Kasumi-1 (cell line): ENCODE measurements around the gene PLEKHO2.

Experiments
- DNase-seq, 2 experiments: peaks; one replicate each; lab custom pipeline; 2025; lab: John Stamatoyannopoulos, UW

The PLEKHO2 gene

GRCh38 chr15:64825431-64826294, 16.1 kb upstream of the PLEKHO2 start, which contains the start of gene PIF1:
PIF1 (minus strand) TSS chr15:64825647; CDS start chr15:64824335, 1,312 bp downstream.
- DNase-seq, result peak; percentile 100

- DNase-seq, result no peak
Measured at GRCh38 chr15:64828985-64829384, 12.7 kb upstream of the PLEKHO2 start.

GRCh38 chr15:64833690-64834089, 8.0 kb upstream of the PLEKHO2 start:
- DNase-seq, result no peak

DNA sequence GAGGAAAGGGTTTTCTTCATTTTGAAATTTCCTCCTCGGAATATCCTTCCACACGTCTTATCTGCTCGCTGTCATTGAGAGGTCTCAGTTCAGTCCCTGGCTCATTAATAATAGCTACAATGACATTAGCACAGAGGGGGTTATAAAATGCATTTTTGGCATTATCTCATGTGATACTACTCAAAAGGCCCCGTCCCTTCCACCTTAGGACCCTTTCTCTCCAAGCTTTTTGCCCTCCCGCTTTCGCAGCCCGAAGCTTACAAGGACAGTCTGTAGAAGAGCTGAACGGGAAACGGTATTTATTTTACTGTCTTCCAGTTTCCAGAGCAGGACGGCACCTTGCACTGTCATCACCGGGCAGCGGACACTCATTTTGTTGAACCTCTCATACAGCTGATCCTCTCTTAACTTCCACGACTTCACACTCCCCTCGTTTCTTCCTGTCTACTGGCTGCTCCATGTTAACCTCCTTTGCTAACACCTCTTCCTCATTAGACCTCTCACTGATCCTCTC, 5.6 kb upstream of the PLEKHO2 start:
- DNase-seq, result no peak

DNA sequence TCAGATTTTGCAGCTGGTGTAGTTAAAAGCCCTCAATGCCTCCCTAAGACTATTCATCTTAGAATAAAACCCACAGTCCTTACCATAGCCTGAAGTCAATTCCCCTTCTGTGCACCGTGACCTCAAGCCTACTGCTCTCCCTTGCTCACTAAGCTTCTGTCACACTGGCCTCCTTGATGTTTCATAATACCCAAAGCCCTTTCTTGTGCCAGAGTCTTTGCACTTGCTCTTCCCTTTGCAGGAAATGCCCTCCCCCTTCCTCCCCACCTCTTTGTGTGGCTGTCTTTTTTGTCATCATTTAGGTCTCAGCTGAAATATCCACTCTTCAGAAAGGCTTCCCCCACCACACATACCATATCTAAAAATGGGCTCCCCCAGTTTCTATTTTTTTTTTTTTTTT, 4.2 kb upstream of the PLEKHO2 start:
- peak; percentile 91 to 92 for DNase-seq

DNA sequence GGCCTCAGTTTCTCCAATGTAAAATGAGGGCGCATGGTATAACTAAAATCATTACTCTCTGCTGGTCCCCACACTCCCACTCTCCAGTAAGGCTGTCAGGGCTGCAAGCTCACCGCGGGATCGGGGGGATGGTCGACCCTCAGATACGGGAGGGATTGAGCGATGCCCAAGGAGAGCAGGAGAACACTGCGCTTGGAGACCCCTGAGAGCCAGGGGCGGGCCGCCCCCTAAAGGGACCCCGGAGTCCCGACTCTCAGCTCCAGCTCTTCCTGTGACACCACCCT, 713 bp upstream of the PLEKHO2 start:
- DNase-seq, result no peak

GRCh38 chr15:64842096-64842939, 603 bp downstream of the PLEKHO2 start:
- DNase-seq, result peak in 1 of 2 experiments; percentile 36

DNA sequence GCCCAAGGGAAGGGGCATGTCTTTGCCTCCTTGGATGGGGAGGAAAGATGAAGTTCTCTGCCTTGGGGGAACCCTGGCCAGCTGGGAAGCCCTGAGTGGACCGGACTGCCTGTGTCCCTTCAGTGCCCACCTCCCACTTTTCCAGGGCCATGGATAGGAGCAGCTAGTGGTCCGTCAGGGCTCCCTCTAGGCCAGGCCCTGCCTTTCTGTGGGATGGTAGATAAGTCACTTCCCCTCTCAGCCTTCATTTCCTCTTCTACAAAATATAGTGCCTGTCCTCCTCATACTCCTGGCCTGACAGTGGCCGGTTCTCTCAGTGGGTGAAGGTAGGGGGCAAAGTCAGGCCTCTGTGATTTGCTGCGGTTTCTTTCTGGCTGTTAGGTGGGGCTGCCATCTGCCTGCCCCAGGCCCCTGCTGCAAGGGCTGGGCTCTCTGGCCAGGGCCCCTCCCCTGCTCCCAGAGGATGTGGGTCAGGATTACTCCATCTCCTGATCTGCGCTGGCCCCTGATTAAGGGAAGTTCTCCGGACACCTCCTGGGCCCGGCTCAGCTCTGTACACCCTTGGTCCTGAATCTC, 1.4 kb downstream of the PLEKHO2 start:
- peak; percentile 70 to 82 for DNase-seq

DNA sequence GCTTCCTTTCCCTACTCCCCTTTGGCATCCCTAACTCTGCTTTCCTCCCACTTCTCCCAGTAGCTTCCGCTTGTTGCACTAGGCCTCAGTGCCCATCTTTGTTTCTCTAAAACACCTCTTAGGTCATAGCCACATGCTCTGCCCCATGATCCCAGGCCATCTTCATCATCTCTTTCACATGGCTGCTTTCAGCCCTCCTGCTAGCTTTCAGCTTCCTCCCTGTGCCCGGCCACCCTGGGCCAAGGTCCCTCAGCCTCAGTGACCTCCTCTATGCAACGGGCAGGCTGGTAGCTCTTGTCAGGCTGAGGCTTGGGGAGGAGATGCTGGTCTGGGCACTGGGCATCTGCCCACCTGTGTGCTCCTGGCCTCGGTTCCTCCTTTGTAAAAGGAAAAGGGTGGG, 2.3 kb downstream of the PLEKHO2 start:
- DNase-seq, result no peak

- no peak for DNase-seq
Measured at GRCh38 chr15:64844576-64845145, 2.9 kb downstream of the PLEKHO2 start.

DNA sequence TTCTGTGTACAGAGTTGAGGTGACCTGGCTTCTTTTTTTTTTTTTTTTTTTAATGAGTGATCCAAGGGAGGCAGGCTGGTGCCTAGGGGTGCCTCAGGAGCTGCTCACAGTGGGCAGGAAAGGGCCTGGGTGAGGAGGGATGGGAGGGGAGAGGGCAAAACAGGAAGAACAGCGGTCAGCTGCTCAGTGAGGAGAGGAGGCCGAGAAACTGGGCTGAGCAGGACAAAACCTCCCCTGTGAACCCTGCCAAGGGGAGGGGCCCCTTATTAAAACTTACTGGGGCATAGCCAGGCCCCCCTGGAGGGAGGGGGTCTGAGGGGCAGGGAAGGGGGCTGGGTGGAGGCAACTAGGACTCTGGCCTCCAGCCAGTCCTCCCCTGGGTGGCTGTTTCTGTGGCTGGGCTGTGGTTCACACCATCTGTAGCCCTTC, 3.5 kb downstream of the PLEKHO2 start:
- peak in 1 of 2 experiments; percentile 25 for DNase-seq

DNA sequence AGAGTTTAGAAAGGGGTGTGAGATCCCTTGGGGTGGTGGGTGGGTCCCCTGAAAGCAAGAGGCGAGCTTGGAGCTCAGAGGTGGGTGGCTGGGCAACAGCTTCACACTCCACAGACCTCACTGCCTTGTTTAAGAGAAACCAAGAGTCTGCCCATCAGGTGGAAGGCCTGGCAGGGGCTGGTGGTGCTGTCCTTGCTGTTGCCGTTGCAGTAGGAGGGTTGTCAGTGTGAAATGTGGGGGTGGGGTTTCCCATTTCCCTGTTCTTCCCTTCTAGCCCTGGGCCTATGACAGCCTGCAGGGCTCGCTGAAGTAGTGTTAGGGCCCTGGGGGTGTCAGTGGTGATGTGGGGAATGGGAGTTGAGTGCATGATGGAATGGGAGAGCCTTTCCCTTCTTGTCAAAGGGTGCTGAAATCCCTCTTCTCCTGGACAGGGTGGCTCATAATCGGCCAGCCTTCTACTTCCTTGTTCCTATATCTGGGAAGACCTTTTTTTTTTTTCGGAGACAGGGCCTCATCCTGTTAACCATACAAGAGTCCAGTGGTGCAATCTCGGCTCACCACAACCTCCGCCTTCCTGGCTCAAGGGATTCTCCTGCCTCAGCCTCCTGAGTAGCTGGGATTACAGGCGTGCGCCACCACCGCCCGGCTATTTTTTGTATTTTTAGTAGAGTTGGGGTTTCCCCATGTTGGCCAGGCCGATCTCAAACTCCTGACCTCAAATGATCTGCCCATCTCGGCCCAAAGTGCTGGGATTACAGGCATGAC, 4.3 kb downstream of the PLEKHO2 start:
- DNase-seq, result no peak

GRCh38 chr15:64847016-64847415, 5.3 kb downstream of the PLEKHO2 start:
- DNase-seq, result no peak

DNA sequence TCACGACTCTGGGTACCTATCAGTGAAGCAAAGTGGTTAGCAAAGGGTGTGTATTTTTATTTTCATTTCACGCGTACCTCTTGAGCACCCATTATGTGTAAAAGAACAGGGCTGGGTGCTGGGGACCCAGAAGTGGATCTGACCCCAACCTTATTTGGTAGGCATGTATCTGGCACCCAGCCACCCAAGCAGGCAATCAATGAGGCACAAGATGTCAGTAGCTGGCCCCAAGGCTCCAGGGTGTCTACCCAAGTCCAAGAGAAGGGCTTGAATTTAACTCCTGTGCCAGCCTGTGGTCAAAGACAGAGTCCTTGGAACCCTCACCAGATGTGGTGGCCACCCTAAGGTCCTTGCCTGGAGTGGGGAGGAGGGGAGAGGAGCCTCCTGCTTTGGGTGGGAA, 5.7 kb downstream of the PLEKHO2 start:
- no peak for DNase-seq

DNA sequence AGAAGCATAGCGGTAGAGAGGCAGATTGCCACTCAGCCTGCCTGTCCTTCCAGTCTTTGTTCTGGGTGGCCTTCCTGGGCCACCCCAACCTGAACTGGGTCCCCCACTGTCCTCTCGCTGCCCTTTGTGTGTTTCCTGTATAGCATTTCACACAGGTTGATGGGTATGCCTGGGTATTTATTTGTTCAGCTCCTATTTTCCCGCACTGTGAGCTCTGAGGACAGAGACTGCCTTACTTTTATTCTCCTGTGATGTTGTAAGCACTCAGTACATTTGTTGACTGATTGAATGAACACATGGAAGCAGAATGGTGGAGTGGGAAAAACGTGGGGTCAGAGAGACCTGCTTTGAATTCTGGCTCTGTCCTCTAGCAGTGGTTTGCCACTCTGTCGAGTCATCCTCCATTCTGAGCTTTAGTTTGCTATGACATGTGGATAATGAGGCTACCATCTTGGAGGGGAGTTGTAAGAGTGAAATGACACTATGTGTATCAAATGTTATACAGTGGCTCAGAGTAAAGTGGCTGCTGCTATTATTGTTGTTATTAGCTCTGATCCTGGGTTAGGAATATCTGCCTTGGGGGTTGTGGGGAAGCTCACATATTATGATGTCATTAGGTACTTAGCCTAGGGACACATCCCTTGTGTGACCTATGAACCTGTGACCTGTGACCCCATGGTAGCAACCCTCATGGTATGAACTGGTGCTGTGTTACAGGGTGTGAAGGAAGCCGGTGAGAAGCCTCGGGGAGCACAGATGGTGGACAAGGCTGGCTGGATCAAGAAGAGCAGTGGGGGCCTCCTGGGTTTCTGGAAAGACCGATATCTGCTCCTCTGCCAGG, 6.4 kb downstream of the PLEKHO2 start:
- DNase-seq, result no peak

- no peak for DNase-seq
Measured at GRCh38 chr15:64850778-64851502, 9.2 kb downstream of the PLEKHO2 start.

GRCh38 chr15:64851503-64851840, 9.8 kb downstream of the PLEKHO2 start:
- DNase-seq, result peak; percentile 54 to 61

GRCh38 chr15:64854041-64854440, 12.3 kb downstream of the PLEKHO2 start:
- DNase-seq, result no peak

GRCh38 chr15:64854526-64854925, 12.8 kb downstream of the PLEKHO2 start:
- DNase-seq, result no peak
